ENCODE results near the gene OIT3.

The OIT3 gene

GRCh38 chr10:72954596-72955554 is 61.3 kb downstream of the OIT3 start, which contains the start of gene PLA2G12B:
TSS of gene PLA2G12B (minus strand) at chr10:72954806. CDS start at chr10:72954685, 121 bp downstream.
- Mint-ChIP-seq H3K9me3 (no peaks in the 10 kb centered on the region), H3K4me1 (peaks cover 33% of the 10 kb centered on the region), H3K36me3 (ENCODE audit: low read depth) (no peaks in the 10 kb centered on the region), H3K27ac (peak within 1 kb of the TSS; percentile 88), H3K4me3 (no peak within 1 kb of the TSS), H3K27me3 (ENCODE audit: low read depth, poor library complexity) (peaks cover 6% of the 10 kb centered on the region)
- no peak for DNase-seq
- TF ChIP-seq CTCF (IDR thresholded peaks at IDR 0.05) = no peak

GRCh38 chr10:72956001-72956400 is 62.5 kb downstream of the OIT3 start:
- no peaks in the 10 kb centered on the region for H3K36me3 Mint-ChIP-seq (ENCODE audit: low read depth)
- no peak for DNase-seq
- no peaks in the 10 kb centered on the region for H3K9me3 Mint-ChIP-seq
- H3K27ac Mint-ChIP-seq = no peak overlapping the region
- H3K4me3 Mint-ChIP-seq = no peak overlapping the region
- peaks cover 6% of the 10 kb centered on the region for H3K27me3 Mint-ChIP-seq (ENCODE audit: low read depth, poor library complexity)
- H3K4me1 Mint-ChIP-seq = peaks cover 33% of the 10 kb centered on the region
- TF ChIP-seq CTCF (IDR thresholded peaks at IDR 0.05) = no peak

GRCh38 chr10:72976886-72977285 is 83.3 kb downstream of the OIT3 start:
- Mint-ChIP-seq H3K9me3 (peaks cover 70% of the 10 kb centered on the region), H3K4me1 (no peaks in the 10 kb centered on the region), H3K27ac (no peak overlapping the region), H3K36me3 (ENCODE audit: low read depth) (peaks cover 13% of the 10 kb centered on the region), H3K27me3 (ENCODE audit: low read depth, poor library complexity) (peaks cover 17% of the 10 kb centered on the region), H3K4me3 (no peak overlapping the region)
- TF ChIP-seq CTCF (IDR thresholded peaks at IDR 0.05) = no peak
- no peak for DNase-seq

- Mint-ChIP-seq H3K27me3 (ENCODE audit: low read depth, poor library complexity) (peaks cover 13% of the 10 kb centered on the region), H3K36me3 (ENCODE audit: low read depth) (peaks cover 13% of the 10 kb centered on the region), H3K27ac (no peak overlapping the region), H3K9me3 (peaks cover 62% of the 10 kb centered on the region), H3K4me3 (no peak overlapping the region), H3K4me1 (no peaks in the 10 kb centered on the region)
- DNase-seq = no peak
- no peak for TF ChIP-seq CTCF (IDR thresholded peaks at IDR 0.05)
These were observed 86.2 kb downstream of the OIT3 start for GRCh38 chr10:72979709-72980108.

- H3K27ac Mint-ChIP-seq = no peak overlapping the region
- no peaks in the 10 kb centered on the region for H3K4me1 Mint-ChIP-seq
- H3K4me3 Mint-ChIP-seq = no peak overlapping the region
- TF ChIP-seq CTCF (IDR thresholded peaks at IDR 0.05) = no peak
- peaks cover 56% of the 10 kb centered on the region for H3K9me3 Mint-ChIP-seq
- peaks cover 13% of the 10 kb centered on the region for H3K27me3 Mint-ChIP-seq (ENCODE audit: low read depth, poor library complexity)
- no peak for DNase-seq
- peaks cover 13% of the 10 kb centered on the region for H3K36me3 Mint-ChIP-seq (ENCODE audit: low read depth)
These were observed 86.8 kb downstream of the OIT3 start for GRCh38 chr10:72980348-72980747.

All from nephron progenitor cell (in vitro differentiated cells).